Raji (cell line): ENCODE results near the gene RRBP1.
A peak's percentile ranks its signal among the peaks of the same experiment; 100 is the strongest.

Experiments used
- POLR2A ChIP-seq: IDR thresholded peaks from 2 replicates; pipeline ENCODE4 v1.6.1; 2011; ENCODE audit warnings: low read depth, low read length, control low read depth; ENCODE audit not compliant: insufficient read depth

Gene RRBP1

DNA sequence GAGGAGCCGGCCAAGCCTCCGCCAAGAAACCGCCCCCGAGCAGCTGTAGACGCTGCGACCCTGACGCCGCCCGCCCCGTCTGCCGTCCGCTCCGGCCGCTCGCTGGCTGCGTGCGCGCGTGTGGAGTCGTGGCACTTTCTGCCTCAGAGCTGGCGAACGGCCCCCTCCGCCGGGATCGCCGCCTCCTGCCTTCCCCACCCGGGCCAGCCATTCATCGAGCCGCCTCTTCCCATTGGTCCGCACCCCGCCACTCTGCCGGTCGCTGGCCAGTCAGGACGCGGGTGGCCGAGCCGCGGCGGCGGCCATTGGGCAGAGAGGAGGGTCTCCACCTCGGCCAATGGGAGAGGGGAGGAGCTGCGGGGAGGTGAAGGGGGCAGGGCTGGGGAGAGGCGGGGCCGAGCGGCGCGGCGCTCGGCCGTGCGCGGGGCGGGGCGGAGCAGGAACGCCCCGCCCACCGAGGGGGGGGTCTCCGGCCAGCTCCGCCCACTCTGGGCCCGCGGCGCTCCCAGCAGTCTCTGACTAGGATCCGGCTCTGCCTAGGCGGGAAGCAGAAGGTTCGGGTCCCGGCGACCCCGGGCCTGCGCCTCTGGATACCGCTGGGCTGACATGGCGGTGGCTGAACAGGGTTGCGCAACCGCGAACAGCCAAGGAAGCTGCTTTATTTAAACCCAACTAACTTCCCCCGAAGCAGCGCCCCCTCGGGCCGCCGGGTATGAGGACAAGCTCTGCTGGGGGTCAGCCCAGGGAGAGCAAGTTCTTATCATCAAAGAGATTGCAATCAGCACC lies at the start of gene RRBP1:
RRBP1 (minus strand) TSS at position 140 of the 786 bp plus-strand sequence. CDS start 21,735 bp downstream, outside the sequence.
- TF ChIP-seq POLR2A = peak; percentile 85

GRCh38 chr20:17731233-17731632 lies 49.2 kb upstream of the RRBP1 start:
- TF ChIP-seq POLR2A = no peak

GRCh38 chr20:17730071-17730470 lies 48.0 kb upstream of the RRBP1 start:
- TF ChIP-seq POLR2A = no peak

DNA sequence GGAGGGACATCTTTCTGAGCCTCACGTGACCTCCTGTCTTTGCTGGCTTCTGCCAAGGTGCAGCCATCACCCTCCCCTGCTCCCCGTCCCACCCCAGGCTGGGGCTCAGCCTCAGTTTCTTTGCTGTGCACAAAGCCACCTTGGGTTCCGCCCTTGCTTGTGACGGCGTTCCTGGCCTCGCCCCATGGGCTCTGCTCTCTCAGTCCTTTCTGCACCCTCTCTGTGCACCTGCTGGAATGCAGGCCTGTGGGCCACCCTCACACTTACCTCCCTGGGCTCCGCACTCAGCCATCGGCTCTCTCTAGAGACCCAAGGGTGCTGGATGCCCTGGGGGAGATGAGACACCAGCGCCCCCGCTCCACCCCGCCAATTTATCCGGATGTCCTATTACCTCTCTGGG lies 46.0 kb upstream of the RRBP1 start:
- no peak for TF ChIP-seq POLR2A

DNA sequence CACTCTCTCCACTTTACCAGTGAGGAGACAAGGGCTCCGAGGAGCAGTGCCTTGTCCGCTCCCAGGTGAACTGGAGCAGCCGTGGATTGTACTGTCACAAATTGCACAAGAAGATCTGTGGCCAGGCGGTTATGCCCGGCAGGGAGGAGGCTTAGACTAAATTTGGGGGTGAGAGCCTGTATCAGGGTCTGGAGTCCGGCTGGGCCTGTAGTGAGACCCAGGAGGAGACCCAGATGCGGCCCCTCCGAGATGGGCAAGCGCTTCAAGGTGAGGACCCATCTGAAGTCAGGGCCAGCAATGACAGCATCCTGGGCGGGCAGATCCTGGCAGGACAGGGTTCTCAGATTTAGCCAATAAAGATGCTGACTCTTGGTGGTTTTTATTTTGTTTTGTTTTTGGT lies 45.3 kb upstream of the RRBP1 start:
- TF ChIP-seq POLR2A = no peak

DNA sequence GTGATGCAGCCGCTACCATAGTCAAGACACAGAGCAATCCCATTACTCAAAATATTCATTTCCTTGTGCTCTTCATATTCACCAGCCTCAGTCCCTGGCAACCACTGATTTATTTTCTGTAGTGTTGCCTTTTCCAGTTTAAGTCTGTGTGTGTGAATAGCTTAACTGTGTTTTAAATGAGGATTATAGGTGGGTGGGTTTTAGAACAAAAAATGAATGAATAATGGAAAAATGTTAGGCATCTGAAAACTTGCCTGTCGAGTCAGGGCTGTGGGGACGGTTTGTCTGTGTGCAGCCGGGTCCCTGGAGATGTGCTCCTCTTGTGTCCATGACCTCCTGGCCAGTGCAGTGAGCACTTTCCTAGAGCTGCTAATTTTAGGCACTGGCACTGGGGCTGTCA lies 44.9 kb upstream of the RRBP1 start:
- no peak for TF ChIP-seq POLR2A

GRCh38 chr20:17725094-17725835 lies 43.2 kb upstream of the RRBP1 start:
- TF ChIP-seq POLR2A = no peak

GRCh38 chr20:17723301-17723691 lies 41.3 kb upstream of the RRBP1 start:
- TF ChIP-seq POLR2A = no peak

DNA sequence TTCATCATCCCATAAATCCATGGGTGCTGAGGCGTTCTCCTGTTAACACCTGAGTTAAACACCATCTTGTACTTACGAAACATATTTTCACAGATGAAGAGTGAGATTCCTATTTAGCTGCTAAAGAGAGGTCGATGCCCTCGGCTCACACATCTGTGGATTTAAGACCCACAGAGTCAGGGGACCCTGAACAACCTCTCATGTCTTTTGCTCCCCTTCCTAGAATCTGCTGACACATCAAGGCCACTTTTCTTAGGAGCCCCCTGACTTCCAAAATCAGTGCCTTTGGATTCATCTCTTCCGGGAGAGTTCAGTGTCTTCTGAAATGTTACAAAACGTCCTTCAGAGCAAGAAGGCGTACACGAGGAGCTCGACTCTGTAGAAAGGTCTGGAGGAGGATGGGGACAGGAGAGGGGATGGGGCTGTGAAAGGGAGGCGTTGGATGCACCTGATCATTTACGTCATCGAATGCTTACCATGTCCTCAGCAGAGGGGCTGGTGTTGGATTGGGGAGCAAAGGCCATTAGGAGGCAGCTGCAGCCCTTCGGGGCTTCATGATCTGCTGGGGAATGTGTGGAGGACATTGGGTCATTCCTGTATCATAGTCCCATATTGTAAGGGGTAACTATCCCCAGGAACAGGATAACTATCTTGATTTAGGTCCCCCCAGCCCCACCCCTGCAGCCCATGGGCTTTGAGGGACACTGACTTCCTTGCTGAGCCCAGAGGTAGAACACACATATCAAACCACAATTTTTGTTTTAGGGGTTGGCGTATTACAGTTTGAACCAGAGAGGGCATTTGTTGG lies 40.7 kb upstream of the RRBP1 start:
- no peak for TF ChIP-seq POLR2A

DNA sequence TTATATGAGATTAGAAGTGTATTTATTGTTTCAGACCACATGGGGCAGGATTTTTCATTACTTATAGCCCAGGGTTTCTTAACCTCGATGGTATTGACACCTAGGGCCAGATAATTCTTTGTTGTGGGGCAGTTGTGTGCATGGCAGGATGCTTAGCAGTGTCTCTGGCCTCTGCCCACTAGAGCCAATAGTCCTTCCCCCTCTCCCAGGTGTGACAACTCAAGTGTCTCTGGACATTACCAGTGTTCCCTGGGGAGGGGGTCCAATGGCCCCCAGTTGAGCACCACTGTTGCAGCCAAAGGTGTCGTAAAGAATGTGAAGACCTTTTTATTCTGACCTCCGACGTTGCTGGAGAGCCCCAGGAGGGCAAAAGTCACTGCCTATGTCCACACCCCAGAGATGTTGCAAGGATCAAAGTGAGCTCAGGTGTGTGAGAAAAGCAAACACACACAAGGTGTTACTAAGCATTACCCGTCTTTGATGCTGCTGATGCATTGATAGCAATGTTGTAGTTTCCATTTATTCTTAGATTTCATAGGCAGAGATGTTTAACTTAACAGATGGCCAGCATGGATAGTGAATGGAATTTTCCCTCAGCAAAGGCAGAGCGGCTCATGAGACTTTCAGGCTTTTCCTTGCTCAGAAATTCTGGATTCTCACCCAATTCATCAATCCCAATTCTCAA lies 39.9 kb upstream of the RRBP1 start:
- no peak for TF ChIP-seq POLR2A

GRCh38 chr20:17720755-17721154 lies 38.7 kb upstream of the RRBP1 start:
- no peak for TF ChIP-seq POLR2A

DNA sequence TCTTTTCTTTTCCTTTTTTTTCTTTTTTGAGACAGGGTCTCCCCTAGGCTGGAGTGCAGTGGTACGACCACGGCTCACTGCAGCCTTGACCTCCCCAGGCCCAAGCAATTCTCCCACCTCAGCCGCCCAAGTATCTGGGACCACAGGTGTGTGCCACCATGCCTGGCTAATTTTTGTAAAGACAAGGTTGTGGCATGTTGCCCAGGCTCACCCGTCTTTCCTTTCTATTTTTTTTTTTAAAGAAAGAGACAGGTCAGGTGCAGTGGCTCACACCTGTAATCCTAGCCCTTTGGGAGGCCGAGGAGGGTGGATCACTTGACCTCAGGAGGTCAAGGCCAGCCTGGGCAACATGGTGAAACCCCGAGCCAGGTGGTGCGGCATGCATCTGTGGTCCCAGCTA lies 34.3 kb upstream of the RRBP1 start:
- no peak for TF ChIP-seq POLR2A

DNA sequence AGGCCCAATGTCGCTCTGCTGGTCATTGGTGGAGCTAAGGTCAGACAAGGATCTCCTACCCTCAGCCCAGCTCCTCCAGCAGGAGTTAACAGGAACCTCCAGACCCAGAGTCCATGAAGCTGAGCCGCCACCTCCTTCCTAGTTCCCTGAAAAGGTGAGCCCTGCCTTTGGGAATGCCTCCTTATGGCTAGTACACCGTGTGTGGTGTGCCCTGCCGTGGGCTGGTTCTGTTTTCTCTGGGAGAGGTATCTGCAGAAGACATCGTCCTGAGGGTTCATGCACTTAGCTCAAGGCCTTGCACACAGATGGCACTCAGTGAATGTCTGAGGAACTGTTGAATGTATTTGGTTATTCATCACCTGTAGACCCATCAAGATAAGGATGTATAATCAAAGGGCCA lies 33.0 kb upstream of the RRBP1 start:
- no peak for TF ChIP-seq POLR2A

GRCh38 chr20:17714597-17714996 lies 32.6 kb upstream of the RRBP1 start:
- TF ChIP-seq POLR2A = no peak

DNA sequence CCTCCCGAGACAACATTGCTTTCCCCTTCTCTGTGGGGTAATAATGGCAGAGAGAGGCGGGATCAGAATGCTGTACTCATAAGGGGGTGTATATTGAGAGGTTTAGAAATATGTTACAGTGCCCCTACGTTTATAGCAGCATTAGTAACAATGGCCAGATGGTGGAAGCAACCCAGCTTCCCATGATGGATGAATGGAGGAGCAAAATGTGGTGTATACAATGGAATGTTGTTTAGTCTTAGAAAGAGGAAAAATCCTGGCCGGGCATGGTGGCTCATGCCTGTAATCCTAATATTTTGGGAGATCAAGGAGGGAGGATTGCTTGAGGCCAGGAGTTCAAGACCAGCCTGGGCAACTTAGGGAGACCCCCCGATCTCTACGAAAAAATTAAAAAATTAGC lies 30.7 kb upstream of the RRBP1 start:
- no peak for TF ChIP-seq POLR2A
